Rectal smooth muscle tissue (tissue), 1 donor: ENCODE data around the gene SERPINE1.
"Not testable (repeated sequence)": the region's sequence is repeated elsewhere in the genome, so short reads cannot be mapped to it uniquely, and the experiment has no call there.

Experiments used
- H3K27ac ChIP-seq: one replicate; pipeline ENCODE4 v1.7.0; 2013; ENCODE audit warnings: low read depth, low read length, inconsistent platforms
- H3K27me3 ChIP-seq: one replicate; pipeline ENCODE4 v1.7.0; 2013; ENCODE audit warnings: low read length; ENCODE audit not compliant: control insufficient read depth, insufficient read depth
- H3K36me3 ChIP-seq: one replicate; pipeline ENCODE4 v1.7.0; 2013; ENCODE audit warnings: low read length; ENCODE audit not compliant: control insufficient read depth, insufficient read depth
- H3K4me1 ChIP-seq: one replicate; pipeline ENCODE4 v1.7.0; 2013; ENCODE audit warnings: low read length; ENCODE audit not compliant: control insufficient read depth, insufficient read depth
- H3K4me3 ChIP-seq: one replicate; pipeline ENCODE4 v1.7.0; 2013; ENCODE audit warnings: low read length
- H3K9ac ChIP-seq: one replicate; pipeline ENCODE4 v1.7.0; 2013; ENCODE audit warnings: low read length

Gene SERPINE1

DNA sequence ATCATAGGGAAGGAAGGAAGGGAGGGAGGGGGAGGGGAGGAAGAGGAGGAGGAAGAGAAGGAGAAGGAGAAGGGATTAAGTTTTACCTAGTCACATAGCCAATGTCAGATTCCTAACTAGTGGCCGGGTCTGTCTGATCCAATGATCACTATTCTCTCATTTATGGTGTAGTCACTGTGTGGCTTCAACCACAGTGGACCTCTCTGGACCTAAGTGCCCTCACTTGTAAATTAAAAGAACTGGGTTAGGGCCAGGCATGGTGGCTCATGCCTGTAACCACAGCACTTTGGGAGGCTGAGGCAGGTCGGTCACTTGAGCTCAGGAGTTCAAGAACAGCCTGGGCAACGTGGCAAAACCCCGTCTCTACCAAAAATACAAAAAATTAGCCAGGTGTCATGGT lies 6.6 kb upstream of the SERPINE1 start:
- Histone ChIP-seq H3K4me1 (peaks cover 5% of the 10 kb centered on the region), H3K27me3 (no peaks in the 10 kb centered on the region), H3K36me3 (no peaks in the 10 kb centered on the region), H3K4me3 (no peak overlapping the region), H3K9ac (no peak overlapping the region), H3K27ac (no peak overlapping the region)

GRCh38 chr7:101121631-101121990 lies 5.3 kb upstream of the SERPINE1 start:
- H3K27me3 ChIP-seq, H3K36me3 ChIP-seq, H3K4me1 ChIP-seq, H3K9ac ChIP-seq: not testable (repeated sequence)
- Histone ChIP-seq H3K27ac (peak overlapping the region; percentile 84), H3K4me3 (peak overlapping the region; percentile 53)

GRCh38 chr7:101121991-101122932 lies 4.6 kb upstream of the SERPINE1 start:
- H3K4me3 ChIP-seq = peak overlapping the region; percentile 53
- peaks cover 16% of the 10 kb centered on the region for H3K4me1 ChIP-seq
- no peaks in the 10 kb centered on the region for H3K27me3 ChIP-seq
- peak overlapping the region; percentile 84 for H3K27ac ChIP-seq
- no peaks in the 10 kb centered on the region for H3K36me3 ChIP-seq
- no peak overlapping the region for H3K9ac ChIP-seq

DNA sequence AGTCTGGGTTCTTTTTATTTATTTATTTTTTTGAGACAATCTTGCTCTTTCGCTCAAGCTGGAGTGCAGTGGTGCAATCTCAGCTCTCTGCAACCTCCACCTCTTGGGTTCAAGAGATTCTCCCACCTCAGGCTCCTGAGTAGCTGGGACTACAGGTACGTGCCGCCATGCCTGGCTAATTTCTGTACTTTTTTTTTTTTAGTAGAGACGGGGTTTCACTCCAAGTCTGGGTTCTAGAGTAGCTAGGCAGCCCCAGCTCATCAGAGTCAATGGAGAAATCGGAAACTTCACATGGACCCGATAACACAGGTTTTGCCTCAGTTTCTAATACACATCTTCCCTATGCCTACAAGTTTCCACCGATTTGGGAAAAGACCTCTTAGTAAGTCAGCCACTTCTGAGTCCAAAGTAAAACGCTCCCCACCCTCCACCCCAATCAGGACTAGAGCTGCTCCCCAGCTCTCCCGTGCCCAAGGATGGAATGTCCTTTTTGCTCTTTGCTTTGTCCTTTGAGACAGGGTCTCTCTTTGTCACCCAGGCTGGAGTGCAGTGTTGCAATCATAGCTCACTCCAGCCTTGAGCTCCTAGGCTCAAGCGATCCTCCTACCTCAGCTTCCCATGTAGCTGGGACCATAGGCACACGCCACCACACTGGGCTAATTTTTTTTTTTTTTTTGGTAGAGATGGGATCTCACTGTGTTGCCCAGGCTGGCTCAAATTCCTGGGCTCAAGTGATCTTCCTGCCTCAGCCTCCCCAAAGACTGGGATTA lies 3.8 kb upstream of the SERPINE1 start:
- no peak overlapping the region for H3K9ac ChIP-seq
- H3K4me3 ChIP-seq = peak overlapping the region; percentile 53
- H3K27ac ChIP-seq = peak overlapping the region; percentile 84
- H3K36me3 ChIP-seq = no peaks in the 10 kb centered on the region
- no peaks in the 10 kb centered on the region for H3K27me3 ChIP-seq
- peaks cover 16% of the 10 kb centered on the region for H3K4me1 ChIP-seq

DNA sequence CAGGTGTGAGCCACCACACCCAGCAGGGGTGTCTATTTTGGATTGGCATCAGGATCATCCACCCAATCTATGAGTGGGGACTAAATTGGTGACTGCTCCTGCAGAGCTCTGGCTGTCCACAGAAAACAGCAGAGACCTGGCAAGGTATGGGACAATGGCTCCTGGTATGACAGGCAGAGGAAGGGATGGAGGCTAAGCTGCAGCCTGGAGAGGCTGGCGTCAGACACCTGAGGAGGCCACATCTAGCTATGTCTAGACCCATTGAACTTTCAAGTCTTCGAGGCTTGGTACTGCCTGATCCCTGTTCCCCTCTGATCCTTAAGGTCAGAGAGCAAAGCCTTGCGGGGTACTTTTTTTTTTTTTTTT lies 3.2 kb upstream of the SERPINE1 start:
- H3K4me1 ChIP-seq = peaks cover 16% of the 10 kb centered on the region
- no peaks in the 10 kb centered on the region for H3K27me3 ChIP-seq
- no peak overlapping the region for H3K4me3 ChIP-seq
- H3K9ac ChIP-seq = no peak overlapping the region
- no peaks in the 10 kb centered on the region for H3K36me3 ChIP-seq
- no peak overlapping the region for H3K27ac ChIP-seq

GRCh38 chr7:101124376-101125056 lies 2.4 kb upstream of the SERPINE1 start:
- no peaks in the 10 kb centered on the region for H3K36me3 ChIP-seq
- H3K4me3 ChIP-seq = no peak overlapping the region
- no peak overlapping the region for H3K9ac ChIP-seq
- H3K4me1 ChIP-seq = peaks cover 16% of the 10 kb centered on the region
- no peaks in the 10 kb centered on the region for H3K27me3 ChIP-seq
- H3K27ac ChIP-seq = no peak overlapping the region

DNA sequence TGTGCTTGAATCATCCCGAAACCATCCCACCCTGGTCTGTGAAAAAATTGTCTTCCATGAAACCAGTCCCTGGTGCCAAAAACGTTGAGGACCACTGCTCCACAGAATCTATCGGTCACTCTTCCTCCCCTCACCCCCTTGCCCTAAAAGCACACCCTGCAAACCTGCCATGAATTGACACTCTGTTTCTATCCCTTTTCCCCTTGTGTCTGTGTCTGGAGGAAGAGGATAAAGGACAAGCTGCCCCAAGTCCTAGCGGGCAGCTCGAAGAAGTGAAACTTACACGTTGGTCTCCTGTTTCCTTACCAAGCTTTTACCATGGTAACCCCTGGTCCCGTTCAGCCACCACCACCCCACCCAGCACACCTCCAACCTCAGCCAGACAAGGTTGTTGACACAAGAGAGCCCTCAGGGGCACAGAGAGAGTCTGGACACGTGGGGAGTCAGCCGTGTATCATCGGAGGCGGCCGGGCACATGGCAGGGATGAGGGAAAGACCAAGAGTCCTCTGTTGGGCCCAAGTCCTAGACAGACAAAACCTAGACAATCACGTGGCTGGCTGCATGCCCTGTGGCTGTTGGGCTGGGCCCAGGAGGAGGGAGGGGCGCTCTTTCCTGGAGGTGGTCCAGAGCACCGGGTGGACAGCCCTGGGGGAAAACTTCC lies 784 bp upstream of the SERPINE1 start:
- no peaks in the 10 kb centered on the region for H3K36me3 ChIP-seq
- H3K27ac ChIP-seq = no peak overlapping the region
- H3K27me3 ChIP-seq = no peaks in the 10 kb centered on the region
- H3K4me1 ChIP-seq = peaks cover 16% of the 10 kb centered on the region
- no peak overlapping the region for H3K4me3 ChIP-seq
- H3K9ac ChIP-seq = no peak overlapping the region

DNA sequence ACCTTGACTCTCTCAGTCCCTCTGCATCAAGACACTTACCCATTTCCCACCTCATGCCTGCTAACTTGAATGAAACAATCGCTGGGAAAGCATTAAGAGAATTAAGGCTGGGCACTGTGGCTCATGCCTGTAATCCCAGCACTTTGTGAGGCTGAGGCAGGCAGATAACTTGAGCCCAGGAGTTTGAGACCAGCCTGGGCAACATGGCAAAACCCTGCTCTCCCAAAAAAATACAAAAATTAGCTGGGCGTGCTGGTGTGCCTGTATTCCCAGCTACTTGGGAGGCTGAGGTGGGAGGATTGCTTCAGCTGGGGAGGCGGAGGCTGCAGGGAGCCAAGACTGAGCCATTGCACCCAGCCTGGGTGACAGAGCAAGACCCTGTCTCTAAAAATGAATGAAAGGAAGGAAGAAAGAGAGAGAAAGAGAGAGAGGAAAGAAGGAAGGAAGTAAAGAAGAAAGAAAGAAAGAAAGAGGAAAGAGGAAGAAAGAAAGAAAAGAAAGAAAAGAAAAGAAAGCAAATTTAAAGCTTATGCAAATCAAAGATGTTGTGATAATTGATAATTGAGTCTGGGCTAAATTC lies 646 bp downstream of the SERPINE1 start:
- peak overlapping the region; percentile 38 for H3K4me3 ChIP-seq
- peaks cover 15% of the 10 kb centered on the region for H3K4me1 ChIP-seq
- no peaks in the 10 kb centered on the region for H3K27me3 ChIP-seq
- H3K9ac ChIP-seq = no peak overlapping the region
- H3K36me3 ChIP-seq = no peaks in the 10 kb centered on the region
- H3K27ac ChIP-seq = no peak overlapping the region

GRCh38 chr7:101128040-101128834 lies 1.3 kb downstream of the SERPINE1 start:
- Histone ChIP-seq H3K4me1 (peaks cover 11% of the 10 kb centered on the region), H3K27me3 (no peaks in the 10 kb centered on the region), H3K36me3 (no peaks in the 10 kb centered on the region), H3K27ac (no peak overlapping the region), H3K4me3 (no peak overlapping the region), H3K9ac (no peak overlapping the region)

GRCh38 chr7:101129603-101130117 lies 2.8 kb downstream of the SERPINE1 start:
- Histone ChIP-seq H3K27ac (no peak overlapping the region), H3K4me1 (peaks cover 11% of the 10 kb centered on the region), H3K27me3 (no peaks in the 10 kb centered on the region), H3K4me3 (no peak overlapping the region), H3K9ac (no peak overlapping the region), H3K36me3 (no peaks in the 10 kb centered on the region)
